Central memory CD8-positive, alpha-beta T cell (primary cell): ENCODE measurements around the gene LRRK2.

Source experiments
- ATAC-seq: fragments of 150-1000 bp; cut with Tn5 transposase; replicated peaks from 2 replicates; pipeline ENCODE4 v1.10.0; 2022; ENCODE audit warnings: mild to moderate bottlenecking, moderate FRiP score, moderate number of reproducible peaks; ENCODE audit not compliant: poor library complexity, severe bottlenecking; ENCODE audit errors: extremely low read depth
- DNase-seq, 2 donors: peaks; one replicate each; pipeline ENCODE4 v3.0.0; 2021; ENCODE audit warnings: low spot score in 2 of 2
- H3K27ac Mint-ChIP-seq: one replicate; pipeline ENCODE4 v1.8.0; 2022; ENCODE audit warnings: low read depth, mild to moderate bottlenecking, moderate library complexity, mixed read lengths
- H3K27me3 Mint-ChIP-seq: one replicate; pipeline ENCODE4 v1.8.0; 2022; ENCODE audit warnings: mixed read lengths
- H3K36me3 Mint-ChIP-seq: one replicate; pipeline ENCODE4 v1.8.0; 2022; ENCODE audit warnings: mild to moderate bottlenecking, moderate library complexity, mixed read lengths; ENCODE audit not compliant: insufficient read depth
- H3K4me1 Mint-ChIP-seq: one replicate; pipeline ENCODE4 v1.8.0; 2022; ENCODE audit warnings: mixed read lengths
- H3K4me3 Mint-ChIP-seq: one replicate; pipeline ENCODE4 v1.8.0; 2022; ENCODE audit warnings: mild to moderate bottlenecking, moderate library complexity, mixed read lengths
- H3K9me3 Mint-ChIP-seq: one replicate; pipeline ENCODE4 v1.8.0; 2022; ENCODE audit warnings: mixed read lengths

Gene LRRK2

GRCh38 chr12:40224439-40225291 is at the start of gene LRRK2:
TSS of gene LRRK2 (plus strand) at chr12:40224997. CDS start at chr12:40225132, 135 bp downstream.
- Mint-ChIP-seq H3K36me3 (no peaks in the 10 kb centered on the region), H3K4me1 (peaks cover 9% of the 10 kb centered on the region), H3K27ac (peak within 1 kb of the TSS; percentile 51), H3K9me3 (no peaks in the 10 kb centered on the region), H3K27me3 (peaks cover 24% of the 10 kb centered on the region), H3K4me3 (peak within 1 kb of the TSS; percentile 66)
- peak; percentile 76 for ATAC-seq
- peak; percentile 15 to 45 for DNase-seq

GRCh38 chr12:40175045-40175444 is 49.8 kb upstream of the LRRK2 start:
- no peaks in the 10 kb centered on the region for H3K4me1 Mint-ChIP-seq
- no peak for DNase-seq
- no peak for ATAC-seq

GRCh38 chr12:40175489-40175888 is 49.3 kb upstream of the LRRK2 start:
- H3K36me3 Mint-ChIP-seq = peaks cover 1% of the 10 kb centered on the region
- no peak for ATAC-seq
- H3K27ac Mint-ChIP-seq = no peak overlapping the region
- H3K4me3 Mint-ChIP-seq = no peak overlapping the region
- H3K4me1 Mint-ChIP-seq = no peaks in the 10 kb centered on the region
- DNase-seq = no peak
- H3K27me3 Mint-ChIP-seq = no peaks in the 10 kb centered on the region
- H3K9me3 Mint-ChIP-seq = no peaks in the 10 kb centered on the region

More at GRCh38 chr12:40175045-40175444, 49.8 kb upstream of the LRRK2 start:
- Mint-ChIP-seq H3K27ac (no peak overlapping the region), H3K27me3 (no peaks in the 10 kb centered on the region), H3K4me3 (no peak overlapping the region), H3K36me3 (peaks cover 1% of the 10 kb centered on the region), H3K9me3 (no peaks in the 10 kb centered on the region)

- ATAC-seq (no peak), DNase-seq (no peak)
- Mint-ChIP-seq H3K27me3 (no peaks in the 10 kb centered on the region), H3K27ac (no peak overlapping the region), H3K36me3 (peaks cover 1% of the 10 kb centered on the region), H3K4me1 (peaks cover 9% of the 10 kb centered on the region), H3K9me3 (no peaks in the 10 kb centered on the region), H3K4me3 (no peak overlapping the region)
Observed at GRCh38 chr12:40178701-40179100, 46.1 kb upstream of the LRRK2 start.

- H3K4me3 Mint-ChIP-seq = no peak overlapping the region
- H3K9me3 Mint-ChIP-seq = no peaks in the 10 kb centered on the region
- no peaks in the 10 kb centered on the region for H3K27me3 Mint-ChIP-seq
- no peaks in the 10 kb centered on the region for H3K36me3 Mint-ChIP-seq
- H3K4me1 Mint-ChIP-seq = peaks cover 9% of the 10 kb centered on the region
- peak; percentile 72 for ATAC-seq
- no peak overlapping the region for H3K27ac Mint-ChIP-seq
- DNase-seq = no peak
Observed at GRCh38 chr12:40181490-40181889, 43.3 kb upstream of the LRRK2 start.

- H3K36me3 Mint-ChIP-seq = no peaks in the 10 kb centered on the region
- ATAC-seq (no peak), DNase-seq (no peak)
- no peak overlapping the region for H3K4me3 Mint-ChIP-seq
- no peak overlapping the region for H3K27ac Mint-ChIP-seq
- peaks cover 9% of the 10 kb centered on the region for H3K4me1 Mint-ChIP-seq
- no peaks in the 10 kb centered on the region for H3K9me3 Mint-ChIP-seq
- H3K27me3 Mint-ChIP-seq = no peaks in the 10 kb centered on the region
Observed at GRCh38 chr12:40183715-40184114, 41.1 kb upstream of the LRRK2 start.

GRCh38 chr12:40184493-40185302 is 40.1 kb upstream of the LRRK2 start:
- no peak overlapping the region for H3K4me3 Mint-ChIP-seq
- H3K4me1 Mint-ChIP-seq = peaks cover 9% of the 10 kb centered on the region
- no peak overlapping the region for H3K27ac Mint-ChIP-seq
- H3K36me3 Mint-ChIP-seq = no peaks in the 10 kb centered on the region
- H3K27me3 Mint-ChIP-seq = no peaks in the 10 kb centered on the region
- ATAC-seq = no peak
- H3K9me3 Mint-ChIP-seq = no peaks in the 10 kb centered on the region
- no peak for DNase-seq

GRCh38 chr12:40185303-40185693 is 39.5 kb upstream of the LRRK2 start:
- Mint-ChIP-seq H3K4me1 (peaks cover 9% of the 10 kb centered on the region), H3K9me3 (no peaks in the 10 kb centered on the region), H3K36me3 (no peaks in the 10 kb centered on the region), H3K27me3 (no peaks in the 10 kb centered on the region), H3K4me3 (no peak overlapping the region), H3K27ac (no peak overlapping the region)
- no peak for DNase-seq
- no peak for ATAC-seq

- Mint-ChIP-seq H3K27ac (no peak overlapping the region), H3K9me3 (no peaks in the 10 kb centered on the region), H3K4me3 (no peak overlapping the region), H3K36me3 (no peaks in the 10 kb centered on the region), H3K27me3 (no peaks in the 10 kb centered on the region), H3K4me1 (no peaks in the 10 kb centered on the region)
- no peak for ATAC-seq
- DNase-seq = no peak
Observed at GRCh38 chr12:40188558-40189320, 36.1 kb upstream of the LRRK2 start.

GRCh38 chr12:40192704-40193255 is 32.0 kb upstream of the LRRK2 start:
- Mint-ChIP-seq H3K27me3 (no peaks in the 10 kb centered on the region), H3K9me3 (no peaks in the 10 kb centered on the region), H3K36me3 (no peaks in the 10 kb centered on the region), H3K4me3 (no peak overlapping the region), H3K27ac (no peak overlapping the region), H3K4me1 (no peaks in the 10 kb centered on the region)
- ATAC-seq = peak; percentile 40
- DNase-seq = no peak

GRCh38 chr12:40194846-40195245 is 30.0 kb upstream of the LRRK2 start:
- DNase-seq (no peak), ATAC-seq (no peak)
- Mint-ChIP-seq H3K4me1 (no peaks in the 10 kb centered on the region), H3K36me3 (no peaks in the 10 kb centered on the region), H3K27ac (no peak overlapping the region), H3K9me3 (no peaks in the 10 kb centered on the region), H3K4me3 (no peak overlapping the region), H3K27me3 (no peaks in the 10 kb centered on the region)

- Mint-ChIP-seq H3K27me3 (no peaks in the 10 kb centered on the region), H3K27ac (no peak overlapping the region), H3K9me3 (no peaks in the 10 kb centered on the region), H3K36me3 (no peaks in the 10 kb centered on the region), H3K4me1 (no peaks in the 10 kb centered on the region), H3K4me3 (no peak overlapping the region)
- no peak for ATAC-seq
- DNase-seq = no peak
Observed at GRCh38 chr12:40197590-40197989, 27.2 kb upstream of the LRRK2 start.
